ENCODE data around the gene ZDHHC3. TPM values are rescaled to one million over a fixed set of nuclear protein-coding genes. Genes with fewer than 3 reads are reported as not detected.

ZDHHC3 gene
- total RNA-seq, 2 donors from 2014 or later: 40.6 to 60.5 TPM

DNA sequence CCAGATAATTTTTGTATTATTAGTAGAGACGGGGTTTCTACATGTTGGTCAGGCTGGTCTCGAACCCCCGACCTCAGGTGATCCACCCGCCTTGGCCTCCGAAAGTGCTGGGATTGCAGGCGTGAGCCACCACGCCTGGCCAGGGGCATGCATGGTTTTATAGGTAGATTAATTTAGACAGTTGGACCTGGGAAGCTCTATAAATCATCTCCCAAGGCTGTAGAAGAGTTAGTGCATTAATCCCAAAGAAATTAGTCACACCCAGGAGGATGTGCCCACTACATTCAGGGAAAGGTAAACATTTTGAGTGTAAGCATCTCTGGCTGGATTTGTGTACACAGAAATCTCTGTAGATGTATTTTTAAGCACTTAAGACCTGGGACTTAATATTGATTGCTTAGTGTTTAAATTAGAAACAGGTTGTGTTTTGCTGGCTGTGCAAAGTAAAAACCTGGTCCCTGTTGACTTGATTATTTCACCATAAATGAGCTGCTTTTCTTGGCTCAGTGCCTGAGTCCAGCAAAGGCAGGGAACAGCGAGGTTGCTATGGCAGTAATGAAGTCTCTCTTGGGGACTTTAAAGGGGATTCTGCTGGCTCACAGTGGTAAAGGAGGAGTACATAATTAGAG lies 19.3 kb upstream of the ZDHHC3 start:
- Histone ChIP-seq H3K9me3 (no peaks in the 10 kb centered on the region), H3K4me1 (peaks cover 0 to 31% of the 10 kb centered on the region in 2 donors), H3K36me3 (peaks cover 39% of the 10 kb centered on the region), H3K27me3 (no peaks in the 10 kb centered on the region), H3K27ac (peak overlapping the region in 1 of 2 donors; percentile 20), H3K4me3 (no peak overlapping the region)
- TF ChIP-seq, protein P1, sequence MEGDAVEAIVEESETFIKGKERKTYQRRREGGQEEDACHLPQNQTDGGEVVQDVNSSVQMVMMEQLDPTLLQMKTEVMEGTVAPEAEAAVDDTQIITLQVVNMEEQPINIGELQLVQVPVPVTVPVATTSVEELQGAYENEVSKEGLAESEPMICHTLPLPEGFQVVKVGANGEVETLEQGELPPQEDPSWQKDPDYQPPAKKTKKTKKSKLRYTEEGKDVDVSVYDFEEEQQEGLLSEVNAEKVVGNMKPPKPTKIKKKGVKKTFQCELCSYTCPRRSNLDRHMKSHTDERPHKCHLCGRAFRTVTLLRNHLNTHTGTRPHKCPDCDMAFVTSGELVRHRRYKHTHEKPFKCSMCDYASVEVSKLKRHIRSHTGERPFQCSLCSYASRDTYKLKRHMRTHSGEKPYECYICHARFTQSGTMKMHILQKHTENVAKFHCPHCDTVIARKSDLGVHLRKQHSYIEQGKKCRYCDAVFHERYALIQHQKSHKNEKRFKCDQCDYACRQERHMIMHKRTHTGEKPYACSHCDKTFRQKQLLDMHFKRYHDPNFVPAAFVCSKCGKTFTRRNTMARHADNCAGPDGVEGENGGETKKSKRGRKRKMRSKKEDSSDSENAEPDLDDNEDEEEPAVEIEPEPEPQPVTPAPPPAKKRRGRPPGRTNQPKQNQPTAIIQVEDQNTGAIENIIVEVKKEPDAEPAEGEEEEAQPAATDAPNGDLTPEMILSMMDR (IDR thresholded peaks at IDR 0.05): no peak
- DNase-seq (ENCODE audit: low spot score): peak; percentile 80

DNA sequence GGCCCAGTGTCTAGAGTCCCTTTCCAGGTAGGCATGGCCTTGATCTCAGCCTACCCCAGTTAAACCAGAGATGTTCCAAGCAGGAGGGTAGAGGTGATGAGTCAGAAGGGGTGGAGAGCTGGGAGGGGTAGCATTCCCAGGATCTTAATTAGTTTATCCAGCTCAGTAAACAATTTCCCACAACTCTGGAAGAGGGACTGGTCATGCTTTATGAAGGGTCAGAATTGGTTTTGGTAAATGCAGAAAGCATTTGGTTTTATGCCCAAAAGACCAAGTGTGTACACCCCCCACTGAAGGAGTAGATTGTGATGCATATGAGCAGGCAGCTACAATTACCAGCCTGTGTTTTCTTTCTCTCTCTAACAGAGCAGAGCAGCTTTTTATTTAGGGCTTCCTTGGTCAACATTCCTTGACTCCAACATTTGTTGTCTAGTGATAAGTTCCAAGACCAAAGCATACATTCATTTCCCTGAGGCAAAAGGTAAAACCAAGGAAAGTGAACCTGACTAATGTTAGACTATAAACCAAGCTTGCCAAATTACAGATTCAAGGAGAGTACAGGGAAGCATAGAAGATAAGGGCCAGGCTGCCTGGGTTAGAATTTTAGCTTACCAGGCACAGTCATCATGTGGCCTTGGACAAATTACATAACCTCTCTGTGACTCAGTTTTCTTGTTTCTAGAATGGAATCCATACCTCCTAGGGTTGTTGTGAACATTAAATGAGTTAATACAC lies 17.7 kb upstream of the ZDHHC3 start:
- no peak overlapping the region for H3K4me3 ChIP-seq
- no peaks in the 10 kb centered on the region for H3K9me3 ChIP-seq
- no peaks in the 10 kb centered on the region for H3K27me3 ChIP-seq
- H3K4me1 ChIP-seq: peaks cover 0 to 31% of the 10 kb centered on the region in 2 donors
- TF ChIP-seq, protein P1 (IDR thresholded peaks at IDR 0.05): no peak
- H3K36me3 ChIP-seq: peaks cover 29% of the 10 kb centered on the region
- H3K27ac ChIP-seq: peak overlapping the region in 1 of 2 donors; percentile 28
- no peak for DNase-seq (ENCODE audit: low spot score)

DNA sequence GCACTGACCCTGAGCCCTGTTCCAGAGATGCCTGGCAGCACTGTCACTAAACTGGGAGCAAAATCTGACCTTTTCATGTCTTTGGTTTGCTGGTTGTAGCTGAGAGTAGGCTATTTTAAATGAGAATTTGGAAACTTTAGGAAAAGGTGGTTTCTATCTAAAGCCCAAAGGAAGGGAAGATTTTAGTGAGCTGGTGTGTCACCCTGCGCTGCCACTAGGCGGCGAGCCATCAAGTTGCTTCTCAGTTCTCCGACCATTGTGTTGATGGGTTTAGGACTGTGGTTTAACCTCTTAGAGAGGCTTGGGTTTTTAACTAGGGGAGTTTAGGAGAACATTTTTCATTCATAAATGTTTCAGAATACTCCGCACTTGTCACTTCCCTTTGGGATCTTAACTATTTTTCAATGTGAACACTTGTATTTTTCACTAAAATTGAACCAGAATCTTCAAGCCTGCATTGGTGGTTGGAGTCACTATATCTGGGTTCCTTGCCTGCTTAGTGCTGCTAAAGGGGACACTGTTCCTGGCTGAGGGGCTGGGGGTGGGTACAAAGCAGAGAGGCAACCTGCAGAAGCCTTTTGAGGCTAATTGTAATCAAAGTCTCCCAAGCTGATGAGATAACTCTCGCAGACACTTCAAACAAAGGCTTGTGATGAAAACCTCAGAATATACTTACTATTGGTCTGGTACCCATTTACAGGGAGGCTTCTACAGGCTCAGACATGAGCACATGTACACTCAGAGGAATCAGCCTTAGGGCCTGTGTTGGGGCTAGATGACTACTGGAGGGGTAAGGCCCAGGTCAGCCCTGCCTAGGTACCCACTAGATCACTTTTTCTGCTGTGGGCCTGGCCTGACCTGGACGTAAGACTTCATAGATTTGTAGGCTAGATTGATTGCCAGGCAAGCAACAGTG lies 16.8 kb upstream of the ZDHHC3 start:
- DNase-seq (ENCODE audit: low spot score): no peak
- Histone ChIP-seq H3K27ac (peak overlapping the region in 1 of 2 donors; percentile 28), H3K4me1 (peaks cover 0 to 36% of the 10 kb centered on the region in 2 donors)

DNA sequence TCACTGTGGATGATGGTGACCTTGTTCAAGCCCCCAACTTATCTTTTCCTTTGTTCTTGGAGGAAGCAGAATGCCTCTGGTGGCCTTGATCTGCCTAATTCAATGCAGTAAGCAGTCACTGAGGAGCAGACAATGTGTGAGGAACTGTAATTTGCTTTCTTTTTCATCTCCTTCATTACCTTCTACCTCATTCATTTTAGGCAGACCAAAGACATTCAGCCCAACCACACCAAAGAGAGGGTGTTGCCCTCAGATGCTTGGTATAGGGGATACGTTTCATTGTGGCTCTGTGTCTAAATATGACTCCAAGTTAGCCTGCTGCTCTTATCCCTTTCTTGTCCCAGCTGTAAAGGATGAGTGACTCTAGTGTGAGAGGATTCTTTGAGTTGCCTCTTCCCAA lies 15.4 kb upstream of the ZDHHC3 start:
- no peaks in the 10 kb centered on the region for H3K27me3 ChIP-seq
- DNase-seq (ENCODE audit: low spot score): no peak
- no peak overlapping the region for H3K4me3 ChIP-seq
- no peak overlapping the region for H3K27ac ChIP-seq
- H3K4me1 ChIP-seq: peaks cover 0 to 36% of the 10 kb centered on the region in 2 donors
- no peaks in the 10 kb centered on the region for H3K9me3 ChIP-seq
- H3K36me3 ChIP-seq: peaks cover 14% of the 10 kb centered on the region
- TF ChIP-seq, protein P1 (IDR thresholded peaks at IDR 0.05): no peak

More for the DNA sequence above, 16.8 kb upstream of the ZDHHC3 start:
- TF ChIP-seq, protein P1 (IDR thresholded peaks at IDR 0.05): peak; percentile 30 to 71
- no peaks in the 10 kb centered on the region for H3K27me3 ChIP-seq
- H3K4me3 ChIP-seq: no peak overlapping the region
- peaks cover 23% of the 10 kb centered on the region for H3K36me3 ChIP-seq
- no peaks in the 10 kb centered on the region for H3K9me3 ChIP-seq

DNA sequence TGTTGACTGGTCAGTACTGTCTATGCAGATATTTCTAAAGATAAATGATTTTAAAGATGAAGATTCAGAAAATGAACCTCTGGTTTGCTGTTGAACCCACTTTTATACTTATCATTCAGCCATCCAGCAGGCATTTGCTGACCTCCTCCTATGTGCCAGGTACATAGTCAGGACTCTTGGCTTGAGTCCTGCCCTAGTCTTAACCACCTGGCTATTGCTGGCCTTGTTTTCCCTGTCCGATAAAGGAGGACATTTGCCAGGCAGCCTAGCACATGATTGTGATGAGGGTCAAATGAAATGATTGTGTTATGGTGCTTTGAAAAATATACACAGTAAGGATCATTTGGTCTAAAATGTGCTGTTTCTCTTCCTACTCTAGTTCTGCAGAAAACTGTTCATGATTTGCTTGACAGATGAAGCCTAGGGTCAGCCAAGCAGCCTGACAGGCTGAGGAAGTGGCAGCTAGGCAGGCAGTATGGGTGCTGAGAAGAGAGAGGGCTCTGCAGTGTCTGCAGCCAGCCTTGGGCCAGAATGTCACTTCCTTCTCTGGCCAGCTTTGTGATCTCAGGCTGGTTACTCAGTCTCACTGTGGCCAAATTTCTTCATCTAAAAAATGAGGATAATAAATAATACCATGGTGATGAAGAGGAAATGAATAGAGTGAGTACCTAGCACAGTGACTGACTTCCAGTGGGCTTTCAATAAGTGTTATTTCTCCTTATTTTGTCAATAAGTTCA lies 13.8 kb upstream of the ZDHHC3 start:
- Histone ChIP-seq H3K9me3 (no peaks in the 10 kb centered on the region), H3K4me3 (no peak overlapping the region), H3K4me1 (peaks cover 0 to 24% of the 10 kb centered on the region in 2 donors), H3K36me3 (peaks cover 14% of the 10 kb centered on the region), H3K27ac (no peak overlapping the region), H3K27me3 (no peaks in the 10 kb centered on the region)
- no peak for DNase-seq (ENCODE audit: low spot score)
- TF ChIP-seq, protein P1 (IDR thresholded peaks at IDR 0.05): no peak

Measured in right atrium auricular region (tissue), 2 donors.